COLO668 (cell line): Measurements from ENCODE around the gene CD180.

Experiments used
- DNase-seq: peaks from one replicate; lab custom pipeline; 2025; ENCODE audit not compliant: unreplicated experiment; lab: John Stamatoyannopoulos, UW

CD180 gene

GRCh38 chr5:67214036-67214435 lies 17.4 kb upstream of the CD180 start:
- no peak for DNase-seq

GRCh38 chr5:67211926-67212325 lies 15.3 kb upstream of the CD180 start:
- no peak for DNase-seq

GRCh38 chr5:67209141-67209771 lies 12.7 kb upstream of the CD180 start:
- peak; percentile 49 for DNase-seq

GRCh38 chr5:67208403-67208802 lies 11.8 kb upstream of the CD180 start:
- no peak for DNase-seq

- DNase-seq, result no peak
These were observed 10.3 kb upstream of the CD180 start for GRCh38 chr5:67206929-67207328.

- DNase-seq, result no peak
These were observed 9.9 kb upstream of the CD180 start for GRCh38 chr5:67206461-67206860.

GRCh38 chr5:67205981-67206380 lies 9.4 kb upstream of the CD180 start:
- no peak for DNase-seq

- no peak for DNase-seq
These were observed 8.2 kb upstream of the CD180 start for GRCh38 chr5:67204821-67205220.

- DNase-seq, result no peak
These were observed 7.1 kb upstream of the CD180 start for GRCh38 chr5:67203701-67204074.

GRCh38 chr5:67202828-67203227 lies 6.2 kb upstream of the CD180 start:
- DNase-seq, result no peak

- no peak for DNase-seq
These were observed 5.4 kb upstream of the CD180 start for GRCh38 chr5:67201897-67202549.

- no peak for DNase-seq
These were observed 4.4 kb upstream of the CD180 start for GRCh38 chr5:67200809-67201562.

- DNase-seq, result no peak
These were observed 3.3 kb upstream of the CD180 start for GRCh38 chr5:67199859-67200258.

- no peak for DNase-seq
These were observed 2.3 kb upstream of the CD180 start for GRCh38 chr5:67198917-67199316.

- no peak for DNase-seq
These were observed 937 bp upstream of the CD180 start for GRCh38 chr5:67197536-67197935.

- DNase-seq, result no peak
These were observed 958 bp downstream of the CD180 start for GRCh38 chr5:67195406-67196275.

- no peak for DNase-seq
These were observed 2.4 kb downstream of the CD180 start for GRCh38 chr5:67194166-67194565.

GRCh38 chr5:67193439-67193807 lies 3.2 kb downstream of the CD180 start:
- no peak for DNase-seq

- no peak for DNase-seq
These were observed 3.7 kb downstream of the CD180 start for GRCh38 chr5:67192719-67193438.

GRCh38 chr5:67190861-67191260 lies 5.7 kb downstream of the CD180 start:
- no peak for DNase-seq

GRCh38 chr5:67190410-67190809 lies 6.2 kb downstream of the CD180 start:
- no peak for DNase-seq
